ENCODE data around the gene MUC20.
"Not testable (repeated sequence)": the region's sequence is repeated elsewhere in the genome, so short reads cannot be mapped to it uniquely, and the experiment has no call there.

The MUC20 gene

DNA sequence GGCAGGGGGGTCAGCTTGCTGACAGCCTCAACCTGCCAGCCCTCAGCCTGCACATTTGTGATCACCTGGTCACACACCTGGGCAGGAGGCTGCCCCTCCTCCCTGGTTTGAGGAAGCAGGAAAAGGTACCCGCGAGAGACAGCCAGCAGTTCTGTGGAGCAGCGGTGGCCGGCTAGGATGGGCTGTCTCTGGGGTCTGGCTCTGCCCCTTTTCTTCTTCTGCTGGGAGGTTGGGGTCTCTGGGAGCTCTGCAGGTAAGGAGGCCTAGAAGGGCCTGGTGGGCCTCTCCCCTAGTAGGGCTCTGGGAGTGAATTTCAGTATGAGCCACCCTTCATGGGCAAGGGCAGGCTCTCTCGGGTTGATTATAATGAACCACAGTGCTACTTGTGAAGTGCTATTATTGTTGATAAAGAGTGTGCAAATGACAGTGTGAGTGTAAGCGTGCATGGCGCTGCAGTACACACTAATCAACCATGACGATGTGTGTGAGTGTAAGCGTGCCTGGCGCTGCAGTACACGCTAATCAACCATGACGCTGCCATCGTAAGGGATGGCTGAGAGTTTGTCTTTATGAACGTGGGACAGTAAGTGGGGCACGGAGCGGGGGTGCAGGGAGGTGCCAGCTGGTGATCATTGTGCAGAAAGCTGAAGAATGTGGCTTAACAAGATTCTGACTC, at the start of gene MUC20:
Gene MUC20 (plus strand): TSS at position 148 of the 676 bp plus-strand sequence. CDS start 30 bp downstream, at position 178.
- DNase-seq (ENCODE audit: low read depth) = not testable (repeated sequence)

- not testable (repeated sequence) for DNase-seq (ENCODE audit: low read depth)
Observed at GRCh38 chr3:195671283-195671682, 49.5 kb upstream of the MUC20 start.

- DNase-seq (ENCODE audit: low read depth) = not testable (repeated sequence)
Observed at GRCh38 chr3:195673711-195674110, 47.1 kb upstream of the MUC20 start.

DNA sequence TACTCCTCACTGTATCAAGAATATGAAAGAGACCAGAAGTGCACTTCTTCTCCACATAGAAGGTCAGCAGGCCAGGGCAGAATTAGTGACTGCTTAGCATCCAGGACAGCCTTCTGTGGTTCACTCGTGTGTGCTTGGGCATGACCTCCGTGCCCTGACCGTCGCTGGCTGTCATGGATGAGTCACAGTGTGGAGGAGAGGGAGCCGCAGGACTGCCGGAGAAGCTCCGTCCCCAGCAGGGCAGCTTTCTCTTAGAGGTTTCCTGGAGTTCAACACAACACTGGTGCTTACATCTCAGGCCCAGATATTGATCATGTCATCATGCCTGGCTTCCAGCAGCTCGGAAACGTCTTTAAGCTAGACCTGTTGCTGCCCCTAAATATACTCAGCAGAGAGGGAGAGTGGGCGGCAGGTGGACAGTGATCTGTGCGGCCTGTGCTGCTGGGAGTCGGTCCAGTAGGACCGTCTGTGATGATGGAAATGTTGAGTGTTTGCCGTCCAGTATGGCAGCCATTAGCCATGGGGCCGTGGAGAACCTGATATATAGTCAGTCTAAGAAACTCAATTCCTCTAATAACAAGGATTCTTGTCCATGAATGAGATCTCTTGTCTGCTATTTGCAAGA, 42.3 kb upstream of the MUC20 start:
- DNase-seq (ENCODE audit: low read depth) = not testable (repeated sequence)

DNA sequence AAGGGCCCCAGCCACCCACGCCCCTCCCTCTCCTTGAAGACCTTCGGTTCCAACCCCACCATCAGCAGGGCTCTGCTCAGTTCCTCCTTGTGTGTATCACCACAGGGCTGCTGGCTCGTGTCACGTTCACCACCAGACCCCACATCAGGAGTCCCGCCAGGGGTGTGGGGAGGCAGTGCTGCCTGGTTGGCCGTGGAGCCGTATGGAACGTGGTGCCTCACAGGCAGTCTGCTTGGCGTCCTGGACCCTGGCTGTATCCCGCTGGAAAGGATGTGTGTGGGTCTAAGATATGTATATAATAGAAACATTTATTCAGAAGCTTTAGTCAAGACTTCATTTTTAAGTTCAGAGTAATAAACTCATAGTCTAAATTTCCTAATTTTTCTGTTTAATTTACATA, 40.1 kb upstream of the MUC20 start:
- DNase-seq (ENCODE audit: low read depth) = not testable (repeated sequence)

DNA sequence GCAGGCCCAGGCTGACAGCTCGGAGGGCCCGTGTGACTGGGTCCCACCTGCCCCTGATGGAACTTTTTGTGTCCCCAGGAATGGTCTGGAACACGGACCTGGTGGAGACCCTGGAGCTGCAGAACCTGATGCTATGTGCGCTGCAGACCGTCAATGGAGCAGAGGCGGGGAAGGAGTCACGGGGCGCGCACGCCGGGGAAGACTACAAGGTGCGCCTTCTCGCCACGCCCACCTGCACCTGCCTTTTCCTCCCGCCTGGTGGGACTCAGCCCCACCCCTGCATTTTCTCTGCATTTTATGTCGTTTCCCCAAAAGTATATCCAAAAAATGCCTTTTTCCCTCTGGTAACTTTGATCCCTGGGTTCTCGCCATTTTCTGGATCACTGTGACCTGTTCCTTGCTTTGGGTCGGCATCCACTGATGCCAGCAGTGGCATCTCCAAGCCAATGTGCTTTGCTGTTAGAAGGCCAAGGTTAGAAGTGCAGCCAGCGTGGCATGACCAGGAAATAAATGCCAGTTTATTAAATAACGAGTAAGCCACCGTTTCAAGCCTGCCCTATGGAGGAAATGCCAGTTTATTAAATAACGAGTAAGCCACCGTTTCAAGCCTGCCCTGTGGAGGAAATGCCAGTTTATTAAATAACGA, 39.2 kb upstream of the MUC20 start:
- DNase-seq (ENCODE audit: low read depth) = not testable (repeated sequence)

DNA sequence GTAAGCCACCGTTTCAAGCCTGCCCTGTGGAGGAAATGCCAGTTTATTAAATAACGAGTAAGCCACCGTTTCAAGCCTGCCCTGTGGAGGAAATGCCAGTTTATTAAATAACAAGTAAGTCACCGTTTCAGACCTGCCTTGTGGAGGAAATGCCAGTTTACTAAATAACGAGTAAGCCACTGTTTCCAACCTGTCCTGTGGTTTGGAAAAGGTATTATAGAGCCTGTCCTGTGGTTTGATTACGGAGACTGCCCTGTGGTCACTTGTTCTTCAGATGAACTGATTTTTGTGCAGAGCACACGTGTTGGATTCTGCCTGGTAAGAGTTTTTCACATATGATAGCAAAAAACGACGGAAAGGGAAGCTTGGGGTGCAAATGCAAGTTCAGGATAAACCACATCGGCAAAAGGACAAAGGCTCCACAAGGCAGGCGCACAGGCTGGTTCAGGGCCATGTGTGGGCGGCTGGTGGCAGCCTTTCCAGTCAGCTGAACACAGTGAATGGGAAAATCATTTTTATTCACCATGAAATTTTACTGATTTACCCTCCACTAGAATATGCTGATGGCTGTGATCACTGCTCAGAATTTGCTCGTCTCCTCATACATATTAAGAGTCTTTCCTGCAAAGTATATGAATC, 38.6 kb upstream of the MUC20 start:
- DNase-seq (ENCODE audit: low read depth) = not testable (repeated sequence)

GRCh38 chr3:195683722-195684526, 36.9 kb upstream of the MUC20 start:
- not testable (repeated sequence) for DNase-seq (ENCODE audit: low read depth)

DNA sequence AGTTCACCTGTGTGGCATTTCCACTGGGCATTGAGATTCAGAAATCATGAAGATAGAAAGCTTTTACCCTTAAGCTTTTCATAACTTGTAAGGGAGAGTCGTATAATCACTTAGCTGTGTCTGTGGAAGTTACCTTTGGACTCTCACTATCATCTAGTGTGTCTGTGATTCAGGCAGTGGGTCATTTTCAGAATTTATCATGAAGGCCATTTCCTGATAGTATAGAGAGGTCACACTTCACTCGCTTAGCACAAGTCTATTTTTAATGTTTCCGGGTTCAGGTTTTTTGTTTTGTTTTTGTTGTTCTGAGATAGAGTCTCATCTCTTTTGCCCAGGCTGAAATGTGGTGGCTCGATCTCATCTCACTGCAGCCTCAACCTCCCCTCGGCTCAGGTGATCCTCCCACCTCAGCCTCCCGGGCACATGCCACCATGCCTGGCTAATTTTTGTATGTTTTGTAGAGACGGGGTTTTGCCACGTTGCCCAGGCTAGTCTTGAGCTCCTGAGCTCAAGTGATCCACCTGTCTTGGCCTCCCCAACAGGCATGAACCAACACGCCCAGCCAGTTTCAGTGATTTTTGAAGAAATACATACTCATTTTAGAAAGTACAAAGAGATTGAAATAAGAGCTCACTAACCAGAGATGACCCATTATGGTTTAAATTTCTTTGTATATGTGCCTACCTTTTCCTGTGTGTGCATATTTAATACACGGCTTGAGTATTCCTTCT, 36.1 kb upstream of the MUC20 start:
- DNase-seq (ENCODE audit: low read depth) = not testable (repeated sequence)

GRCh38 chr3:195686537-195687208, 34.1 kb upstream of the MUC20 start:
- DNase-seq (ENCODE audit: low read depth) = peak; percentile 29

- DNase-seq (ENCODE audit: low read depth) = peak; percentile 60
Observed at GRCh38 chr3:195687209-195687760, 33.5 kb upstream of the MUC20 start.

DNA sequence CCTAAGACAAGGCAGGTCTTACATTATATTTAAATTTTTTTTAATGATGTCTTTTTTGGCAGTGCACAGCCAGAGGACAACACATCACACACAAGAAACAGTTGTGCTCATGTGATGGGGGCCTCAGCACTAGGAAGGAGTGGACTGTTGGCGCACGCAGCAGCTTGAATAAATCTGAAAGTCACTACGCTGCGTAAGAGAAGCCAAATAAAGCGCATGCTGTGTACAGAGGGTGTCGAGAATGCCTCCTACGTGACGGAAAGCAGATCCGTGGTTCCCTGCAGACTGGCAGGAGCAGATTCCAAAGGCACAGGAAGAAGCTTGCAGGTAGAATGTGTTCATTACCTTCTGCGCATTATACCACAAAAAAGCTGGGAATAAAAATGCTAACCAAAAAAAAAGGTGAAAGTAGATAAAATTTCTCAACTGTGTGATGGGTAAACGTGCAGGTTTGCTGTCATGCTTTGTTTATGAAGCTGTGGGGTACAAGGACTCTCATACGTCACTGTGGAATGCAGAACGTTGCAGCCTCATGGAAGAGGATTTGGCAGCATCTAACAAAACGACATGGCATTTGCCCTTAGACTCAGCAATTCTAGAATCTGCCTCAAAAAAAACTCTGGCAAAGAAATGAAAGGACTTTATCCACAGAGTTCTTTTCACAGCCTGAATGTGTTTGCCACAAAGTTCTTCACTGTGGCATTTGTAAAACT, 32.2 kb upstream of the MUC20 start:
- not testable (repeated sequence) for DNase-seq (ENCODE audit: low read depth)

DNA sequence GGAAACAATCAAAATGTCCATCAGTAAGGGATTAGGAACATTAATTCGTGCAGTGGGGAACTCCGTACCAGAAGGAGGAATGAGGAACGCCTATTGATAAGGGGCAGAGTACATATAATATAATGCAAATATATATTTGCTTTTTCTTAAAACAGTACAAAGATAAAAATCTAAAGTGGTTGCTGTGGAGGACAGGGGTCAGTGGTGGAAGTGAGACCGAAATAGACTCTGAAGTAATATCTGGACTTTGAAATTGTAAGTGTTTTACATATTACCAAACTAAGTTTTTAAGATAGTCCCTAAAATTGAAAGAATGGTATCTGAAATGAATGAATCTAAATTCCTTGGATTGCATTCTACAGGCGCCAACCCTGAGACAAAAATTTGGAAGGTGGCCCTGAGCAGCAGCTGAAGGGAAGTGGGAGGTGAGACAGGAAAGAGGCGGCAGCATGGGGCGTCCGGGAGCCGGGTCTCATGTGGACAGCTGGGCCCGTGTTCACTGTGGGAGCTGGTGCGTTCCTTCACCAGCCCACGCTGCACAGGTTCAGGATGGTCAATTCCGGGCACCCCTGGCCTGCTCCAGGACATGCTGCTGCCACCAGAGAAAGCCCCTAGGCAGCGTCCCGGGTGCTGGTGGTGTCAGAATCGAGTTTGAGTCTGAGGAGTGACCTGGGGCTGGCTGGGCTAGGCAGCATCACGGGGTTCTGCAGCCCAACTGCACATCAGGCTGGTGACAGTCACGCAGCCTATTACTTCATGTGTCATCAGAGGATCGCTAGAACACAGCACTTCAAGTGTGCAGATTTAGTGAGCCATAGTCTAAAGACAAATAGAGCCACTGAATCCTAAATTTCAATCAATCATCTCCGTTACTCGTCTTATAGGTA, 31.4 kb upstream of the MUC20 start:
- DNase-seq (ENCODE audit: low read depth) = not testable (repeated sequence)

DNA sequence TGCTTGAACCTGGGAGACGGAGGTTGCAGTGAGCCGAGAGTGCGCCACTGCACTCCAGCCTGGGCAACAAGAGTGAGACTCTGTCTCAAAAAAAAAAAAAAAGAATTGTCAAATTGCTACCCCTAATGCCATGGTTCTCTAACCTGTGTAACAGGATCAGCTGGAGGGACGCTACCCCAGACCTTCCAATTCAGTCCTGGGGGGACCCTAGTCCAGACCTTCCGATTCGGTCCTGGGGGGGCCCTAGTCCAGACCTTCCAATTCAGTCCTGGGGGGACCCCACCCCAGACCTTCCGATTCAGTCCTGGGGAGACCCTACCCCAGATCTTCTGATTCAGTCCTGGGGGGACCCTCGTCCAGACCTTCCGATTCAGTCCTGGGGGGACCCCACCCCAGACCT, 29.8 kb upstream of the MUC20 start:
- no peak for DNase-seq (ENCODE audit: low read depth)

GRCh38 chr3:195691596-195692353, 29.0 kb upstream of the MUC20 start:
- not testable (repeated sequence) for DNase-seq (ENCODE audit: low read depth)

- DNase-seq (ENCODE audit: low read depth) = no peak
Observed at GRCh38 chr3:195692354-195692685, 28.5 kb upstream of the MUC20 start.

GRCh38 chr3:195692781-195693427, 27.9 kb upstream of the MUC20 start:
- no peak for DNase-seq (ENCODE audit: low read depth)
